PC-3 (cell line): Measurements from ENCODE around the gene KRT79.

Source experiments
- EZH2 ChIP-seq: fragments of 300-600 bp; sonication (generic); IDR thresholded peaks from one replicate; pipeline ENCODE4 v1.6.1; 2017; ENCODE audit warnings: antibody characterized with exemption, mild to moderate bottlenecking, low read length; ENCODE audit not compliant: unreplicated experiment
- TF ChIP-seq, protein P1 (sequence below): fragments of 300-600 bp; sonication (generic); conservative IDR thresholded peaks from 2 replicates; pipeline ENCODE4 v1.5.1; 2017; ENCODE audit warnings: antibody characterized with exemption, low read depth, mild to moderate bottlenecking, low read length

- TF ChIP-seq, protein P1, sequence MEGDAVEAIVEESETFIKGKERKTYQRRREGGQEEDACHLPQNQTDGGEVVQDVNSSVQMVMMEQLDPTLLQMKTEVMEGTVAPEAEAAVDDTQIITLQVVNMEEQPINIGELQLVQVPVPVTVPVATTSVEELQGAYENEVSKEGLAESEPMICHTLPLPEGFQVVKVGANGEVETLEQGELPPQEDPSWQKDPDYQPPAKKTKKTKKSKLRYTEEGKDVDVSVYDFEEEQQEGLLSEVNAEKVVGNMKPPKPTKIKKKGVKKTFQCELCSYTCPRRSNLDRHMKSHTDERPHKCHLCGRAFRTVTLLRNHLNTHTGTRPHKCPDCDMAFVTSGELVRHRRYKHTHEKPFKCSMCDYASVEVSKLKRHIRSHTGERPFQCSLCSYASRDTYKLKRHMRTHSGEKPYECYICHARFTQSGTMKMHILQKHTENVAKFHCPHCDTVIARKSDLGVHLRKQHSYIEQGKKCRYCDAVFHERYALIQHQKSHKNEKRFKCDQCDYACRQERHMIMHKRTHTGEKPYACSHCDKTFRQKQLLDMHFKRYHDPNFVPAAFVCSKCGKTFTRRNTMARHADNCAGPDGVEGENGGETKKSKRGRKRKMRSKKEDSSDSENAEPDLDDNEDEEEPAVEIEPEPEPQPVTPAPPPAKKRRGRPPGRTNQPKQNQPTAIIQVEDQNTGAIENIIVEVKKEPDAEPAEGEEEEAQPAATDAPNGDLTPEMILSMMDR, result no peak
- no peak for TF ChIP-seq EZH2
These were observed 3.9 kb downstream of the KRT79 start for GRCh38 chr12:52829986-52830770.
